ENCODE data around the gene ASGR2.

ASGR2 gene

GRCh38 chr17:7137171-7137943, 22.7 kb upstream of the ASGR2 start:
- Histone ChIP-seq H3K36me3 (ENCODE audit: control insufficient read depth, insufficient read depth, low read length) (no peaks in the 10 kb centered on the region), H3K4me3 (ENCODE audit: insufficient read depth, low read depth, low read length, poor library complexity, severe bottlenecking) (no peak overlapping the region), H3K27ac (ENCODE audit: insufficient read depth, low read length, poor library complexity, severe bottlenecking) (no peak overlapping the region), H3K4me1 (ENCODE audit: control insufficient read depth, insufficient read depth, low read length, poor library complexity, severe bottlenecking) (peaks cover 10% of the 10 kb centered on the region), H3K9me3 (ENCODE audit: control insufficient read depth, low read length) (no peaks in the 10 kb centered on the region), H3K27me3 (replicated peaks; ENCODE audit: control insufficient read depth, insufficient read depth, low read length, poor library complexity, severe bottlenecking) (no peaks in the 10 kb centered on the region)
- no peak for DNase-seq

GRCh38 chr17:7136266-7136877, 21.8 kb upstream of the ASGR2 start:
- H3K9me3 ChIP-seq (ENCODE audit: control insufficient read depth, low read length), result no peaks in the 10 kb centered on the region
- H3K4me3 ChIP-seq (ENCODE audit: insufficient read depth, low read depth, low read length, poor library complexity, severe bottlenecking), result no peak overlapping the region
- no peak overlapping the region for H3K27ac ChIP-seq (ENCODE audit: insufficient read depth, low read length, poor library complexity, severe bottlenecking)
- H3K27me3 ChIP-seq (replicated peaks; ENCODE audit: control insufficient read depth, insufficient read depth, low read length, poor library complexity, severe bottlenecking), result no peaks in the 10 kb centered on the region
- DNase-seq, result peak; percentile 48 to 70 (median 52)
- no peaks in the 10 kb centered on the region for H3K36me3 ChIP-seq (ENCODE audit: control insufficient read depth, insufficient read depth, low read length)
- peaks cover 10% of the 10 kb centered on the region for H3K4me1 ChIP-seq (ENCODE audit: control insufficient read depth, insufficient read depth, low read length, poor library complexity, severe bottlenecking)

GRCh38 chr17:7133916-7134315, 19.3 kb upstream of the ASGR2 start:
- Histone ChIP-seq H3K27ac (ENCODE audit: insufficient read depth, low read length, poor library complexity, severe bottlenecking) (no peak overlapping the region), H3K36me3 (ENCODE audit: control insufficient read depth, insufficient read depth, low read length) (no peaks in the 10 kb centered on the region), H3K4me1 (ENCODE audit: control insufficient read depth, insufficient read depth, low read length, poor library complexity, severe bottlenecking) (peaks cover 10% of the 10 kb centered on the region), H3K9me3 (ENCODE audit: control insufficient read depth, low read length) (no peaks in the 10 kb centered on the region), H3K4me3 (ENCODE audit: insufficient read depth, low read depth, low read length, poor library complexity, severe bottlenecking) (no peak overlapping the region), H3K27me3 (replicated peaks; ENCODE audit: control insufficient read depth, insufficient read depth, low read length, poor library complexity, severe bottlenecking) (no peaks in the 10 kb centered on the region)
- DNase-seq, result no peak

- Histone ChIP-seq H3K4me3 (ENCODE audit: insufficient read depth, low read depth, low read length, poor library complexity, severe bottlenecking) (no peak overlapping the region), H3K36me3 (ENCODE audit: control insufficient read depth, insufficient read depth, low read length) (no peaks in the 10 kb centered on the region), H3K4me1 (ENCODE audit: control insufficient read depth, insufficient read depth, low read length, poor library complexity, severe bottlenecking) (peaks cover 10% of the 10 kb centered on the region), H3K9me3 (ENCODE audit: control insufficient read depth, low read length) (no peaks in the 10 kb centered on the region), H3K27ac (ENCODE audit: insufficient read depth, low read length, poor library complexity, severe bottlenecking) (peak overlapping the region; percentile 42), H3K27me3 (replicated peaks; ENCODE audit: control insufficient read depth, insufficient read depth, low read length, poor library complexity, severe bottlenecking) (no peaks in the 10 kb centered on the region)
- DNase-seq, result peak in 1 of 3 donors; percentile 8
These were observed 18.8 kb upstream of the ASGR2 start for GRCh38 chr17:7133424-7133823.

- Histone ChIP-seq H3K27ac (ENCODE audit: insufficient read depth, low read length, poor library complexity, severe bottlenecking) (peak overlapping the region; percentile 83), H3K4me1 (ENCODE audit: control insufficient read depth, insufficient read depth, low read length, poor library complexity, severe bottlenecking) (peaks cover 10% of the 10 kb centered on the region), H3K4me3 (ENCODE audit: insufficient read depth, low read depth, low read length, poor library complexity, severe bottlenecking) (no peak overlapping the region), H3K9me3 (ENCODE audit: control insufficient read depth, low read length) (no peaks in the 10 kb centered on the region), H3K36me3 (ENCODE audit: control insufficient read depth, insufficient read depth, low read length) (no peaks in the 10 kb centered on the region), H3K27me3 (replicated peaks; ENCODE audit: control insufficient read depth, insufficient read depth, low read length, poor library complexity, severe bottlenecking) (no peaks in the 10 kb centered on the region)
- DNase-seq, result peak; percentile 17 to 63 (median 47)
These were observed 18.0 kb upstream of the ASGR2 start for GRCh38 chr17:7132511-7133094.

- Histone ChIP-seq H3K36me3 (ENCODE audit: control insufficient read depth, insufficient read depth, low read length) (no peaks in the 10 kb centered on the region), H3K27ac (ENCODE audit: insufficient read depth, low read length, poor library complexity, severe bottlenecking) (no peak overlapping the region), H3K9me3 (ENCODE audit: control insufficient read depth, low read length) (no peaks in the 10 kb centered on the region), H3K27me3 (replicated peaks; ENCODE audit: control insufficient read depth, insufficient read depth, low read length, poor library complexity, severe bottlenecking) (no peaks in the 10 kb centered on the region), H3K4me1 (ENCODE audit: control insufficient read depth, insufficient read depth, low read length, poor library complexity, severe bottlenecking) (peaks cover 10% of the 10 kb centered on the region), H3K4me3 (ENCODE audit: insufficient read depth, low read depth, low read length, poor library complexity, severe bottlenecking) (no peak overlapping the region)
- DNase-seq, result no peak
These were observed 16.8 kb upstream of the ASGR2 start for GRCh38 chr17:7131423-7131791.

- no peak for DNase-seq
- Histone ChIP-seq H3K36me3 (ENCODE audit: control insufficient read depth, insufficient read depth, low read length) (no peaks in the 10 kb centered on the region), H3K4me3 (ENCODE audit: insufficient read depth, low read depth, low read length, poor library complexity, severe bottlenecking) (no peak overlapping the region), H3K9me3 (ENCODE audit: control insufficient read depth, low read length) (no peaks in the 10 kb centered on the region), H3K27ac (ENCODE audit: insufficient read depth, low read length, poor library complexity, severe bottlenecking) (no peak overlapping the region), H3K4me1 (ENCODE audit: control insufficient read depth, insufficient read depth, low read length, poor library complexity, severe bottlenecking) (peaks cover 10% of the 10 kb centered on the region), H3K27me3 (replicated peaks; ENCODE audit: control insufficient read depth, insufficient read depth, low read length, poor library complexity, severe bottlenecking) (no peaks in the 10 kb centered on the region)
These were observed 16.2 kb upstream of the ASGR2 start for GRCh38 chr17:7130621-7131422.

GRCh38 chr17:7129311-7129710, 14.7 kb upstream of the ASGR2 start:
- Histone ChIP-seq H3K36me3 (ENCODE audit: control insufficient read depth, insufficient read depth, low read length) (no peaks in the 10 kb centered on the region), H3K9me3 (ENCODE audit: control insufficient read depth, low read length) (no peaks in the 10 kb centered on the region), H3K27ac (ENCODE audit: insufficient read depth, low read length, poor library complexity, severe bottlenecking) (no peak overlapping the region), H3K27me3 (replicated peaks; ENCODE audit: control insufficient read depth, insufficient read depth, low read length, poor library complexity, severe bottlenecking) (no peaks in the 10 kb centered on the region), H3K4me1 (ENCODE audit: control insufficient read depth, insufficient read depth, low read length, poor library complexity, severe bottlenecking) (peaks cover 10% of the 10 kb centered on the region), H3K4me3 (ENCODE audit: insufficient read depth, low read depth, low read length, poor library complexity, severe bottlenecking) (no peak overlapping the region)
- DNase-seq, result no peak

- no peak overlapping the region for H3K4me3 ChIP-seq (ENCODE audit: insufficient read depth, low read depth, low read length, poor library complexity, severe bottlenecking)
These were observed 13.5 kb upstream of the ASGR2 start for GRCh38 chr17:7128160-7128559.

More at GRCh38 chr17:7128160-7128559, 13.5 kb upstream of the ASGR2 start:
- DNase-seq, result no peak
- no peak overlapping the region for H3K27ac ChIP-seq (ENCODE audit: insufficient read depth, low read length, poor library complexity, severe bottlenecking)
- peaks cover 4% of the 10 kb centered on the region for H3K4me1 ChIP-seq (ENCODE audit: control insufficient read depth, insufficient read depth, low read length, poor library complexity, severe bottlenecking)
- H3K36me3 ChIP-seq (ENCODE audit: control insufficient read depth, insufficient read depth, low read length), result no peaks in the 10 kb centered on the region
- H3K27me3 ChIP-seq (replicated peaks; ENCODE audit: control insufficient read depth, insufficient read depth, low read length, poor library complexity, severe bottlenecking), result no peaks in the 10 kb centered on the region
- H3K9me3 ChIP-seq (ENCODE audit: control insufficient read depth, low read length), result no peaks in the 10 kb centered on the region
